IMR-90 (cell line): Measurements from ENCODE around the gene KIAA0825. TPM values are rescaled to one million over a fixed set of nuclear protein-coding genes. Genes with fewer than 3 reads are reported as not detected.

ENCODE experiments used
- ATAC-seq: fragments of 200-7000 bp; cut with Tn5 transposase; 2 replicates; pipeline ENCODE4 v1.9.1; 2020; ENCODE audit warnings: low read depth, mild to moderate bottlenecking, moderate library complexity
- BruUV-seq: library from RNA; stranded (reverse); fragments of 400-500 nt; replicated peaks from 2 replicates; lab custom pipeline; 2021; lab: Mats Ljungman, UMichigan
- CTCF ChIA-PET: fragments of 300-600 bp; formaldehyde crosslinking; extraction: SDS; loops from one replicate; lab custom pipeline; 2021; ENCODE audit warnings: antibody characterized with exemption; lab: Yijun Ruan, JAX
- POLR2A ChIA-PET: fragments of 300-600 bp; sonication (Branson Sonifier 250); formaldehyde crosslinking; loops from one replicate; lab custom pipeline; 2022; ENCODE audit warnings: antibody characterized with exemption; ENCODE audit not compliant: unreplicated experiment; lab: Charles Lee
- DNase-seq: peaks from one replicate; pipeline ENCODE4 v3.0.0; 2013
- H2AFZ ChIP-seq: replicated peaks from 2 replicates; pipeline ENCODE3; 2013; ENCODE audit warnings: low read length, mild to moderate bottlenecking; ENCODE audit not compliant: poor library complexity
- H2AK5ac ChIP-seq: 2 replicates; pipeline ENCODE4 v1.6.1; 2013; ENCODE audit warnings: low read depth, low read length, inconsistent platforms
- H2AK9ac ChIP-seq: replicated peaks from 2 replicates; pipeline ENCODE3; 2013; ENCODE audit warnings: mild to moderate bottlenecking, low read depth, low read length, moderate library complexity; ENCODE audit not compliant: poor library complexity
- H2BK120ac ChIP-seq: 2 replicates; pipeline ENCODE4 v1.6.1; 2013; ENCODE audit warnings: low read depth, low read length, inconsistent platforms
- H2BK15ac ChIP-seq: 3 replicates; pipeline ENCODE4 v1.6.1; 2013; ENCODE audit warnings: low read depth, low read length, inconsistent platforms
- H2BK20ac ChIP-seq: 2 replicates; pipeline ENCODE4 v1.6.1; 2013; ENCODE audit warnings: low read depth, mild to moderate bottlenecking, inconsistent platforms, low read length, moderate library complexity
- H2BK5ac ChIP-seq: 2 replicates; pipeline ENCODE4 v1.6.1; 2013; ENCODE audit warnings: mild to moderate bottlenecking, low read depth, low read length, inconsistent platforms; ENCODE audit not compliant: poor library complexity, severe bottlenecking
- H3K14ac ChIP-seq: replicated peaks from 2 replicates; pipeline ENCODE4 v1.6.1; 2013; ENCODE audit warnings: low read depth, low read length, inconsistent platforms
- H3K18ac ChIP-seq: 2 replicates; pipeline ENCODE4 v1.6.1; 2013; ENCODE audit warnings: low read depth, low read length, control low read depth
- H3K23ac ChIP-seq: 2 replicates; pipeline ENCODE4 v1.6.1; 2013; ENCODE audit warnings: low read depth, low read length, inconsistent platforms
- H3K27ac ChIP-seq: 2 replicates; pipeline ENCODE4 v1.5.1; 2013; ENCODE audit warnings: mild to moderate bottlenecking, control low read depth, low read length; ENCODE audit not compliant: insufficient read depth
- H3K27me3 ChIP-seq: 2 replicates; pipeline ENCODE4 v1.6.1; 2013; ENCODE audit warnings: low read length; ENCODE audit not compliant: control insufficient read depth, insufficient read depth
- H3K36me3 ChIP-seq: 2 replicates; pipeline ENCODE4 v1.6.1; 2013; ENCODE audit warnings: low read length, mixed read lengths; ENCODE audit not compliant: control insufficient read depth, insufficient read depth
- H3K4ac ChIP-seq: 2 replicates; pipeline ENCODE4 v1.6.1; 2013; ENCODE audit warnings: low read depth, low read length, inconsistent platforms
- H3K4me1 ChIP-seq: 2 replicates; pipeline ENCODE4 v1.6.1; 2013; ENCODE audit warnings: low read length, mixed read lengths; ENCODE audit not compliant: control insufficient read depth, insufficient read depth
- H3K4me2 ChIP-seq: 2 replicates; pipeline ENCODE4 v1.6.1; 2013; ENCODE audit warnings: low read depth, mild to moderate bottlenecking, control low read depth, low read length, moderate library complexity
- H3K4me3 ChIP-seq: 2 replicates; pipeline ENCODE4 v1.5.1; 2013; ENCODE audit warnings: low read depth, mild to moderate bottlenecking, control low read depth, low read length, moderate library complexity; ENCODE audit not compliant: insufficient read depth
- H3K56ac ChIP-seq: 2 replicates; pipeline ENCODE4 v1.6.1; 2013; ENCODE audit warnings: low read length, inconsistent platforms; ENCODE audit not compliant: insufficient read depth; ENCODE audit errors: extremely low read depth
- H3K79me1 ChIP-seq, 2 experiments: 2 replicates each; pipeline ENCODE4 v1.6.1; 2013; ENCODE audit warnings: low read length in 2 of 2, inconsistent platforms in 1 of 2, low read depth in 1 of 2
- H3K9ac ChIP-seq: 2 replicates; pipeline ENCODE4 v1.6.1; 2013; ENCODE audit warnings: low read depth, low read length, control low read depth
- H3K9me1 ChIP-seq: 2 replicates; pipeline ENCODE4 v1.6.1; 2013; ENCODE audit warnings: low read length, inconsistent platforms; ENCODE audit not compliant: insufficient read depth
- H3K9me3 ChIP-seq: 2 replicates; pipeline ENCODE4 v1.6.1; 2013; ENCODE audit warnings: low read length; ENCODE audit not compliant: control insufficient read depth, insufficient read depth
- H4K20me1 ChIP-seq: 2 replicates; pipeline ENCODE4 v1.6.1; 2013; ENCODE audit warnings: low read length, inconsistent platforms; ENCODE audit not compliant: insufficient read depth
- H4K5ac ChIP-seq: 2 replicates; pipeline ENCODE4 v1.6.1; 2013; ENCODE audit warnings: mild to moderate bottlenecking, low read depth, low read length, control low read depth
- H4K8ac ChIP-seq, 2 experiments: 2 replicates each; pipeline ENCODE4 v1.6.1; 2013; ENCODE audit warnings: low read depth in 2 of 2, low read length in 2 of 2, control low read depth in 1 of 2, inconsistent platforms in 1 of 2
- H4K91ac ChIP-seq: 2 replicates; pipeline ENCODE4 v1.6.1; 2013; ENCODE audit warnings: low read depth, low read length, inconsistent platforms; ENCODE audit not compliant: insufficient read depth
- MAZ ChIP-seq: IDR thresholded peaks from 2 replicates; pipeline ENCODE4 v1.6.1; 2012; ENCODE audit warnings: low read depth, mild to moderate bottlenecking, low read length, improper control_type of control experiment, moderate library complexity, borderline replicate concordance
- WGBS, 2 experiments: methylation state at CpG; one replicate each; pipeline versions ENCODE4 v1.1.5 to v1.1.7; 2013; ENCODE audit warnings: missing lambda C conversion rate in 2 of 2; ENCODE audit not compliant: insufficient read length in 1 of 2; ENCODE audit errors: extremely low coverage in 2 of 2; 5-methylcytosine and 5-hydroxymethylcytosine counted together
- dilution Hi-C: fragments of 300-500 bp; cut with HindIII; formaldehyde crosslinking; loops from one replicate; pipeline ENCODE4 v1.14.3; 2018; ENCODE audit warnings: low sequenced_read_pairs; ENCODE audit not compliant: unreplicated experiment
- in situ Hi-C: fragments of 300-500 bp; cut with MboI; formaldehyde crosslinking; loops from 3 replicates; pipeline ENCODE4 v1.14.3; 2019; ENCODE audit warnings: low sequenced_read_pairs, inconsistent platforms, mixed read lengths
- intact Hi-C: fragments of 100-400 bp; cut with micrococcal nuclease; formaldehyde crosslinking; loops from 2 replicates; pipeline ENCODE4 v1.10.0; 2022
- polyA plus RNA-seq, 3 experiments: library from polyadenylated mRNA; depleted of rRNA; stranded (reverse); fragments of >200 nt; gene quantifications; 2 replicates each; pipeline ENCODE4 v1.2.3, GENCODE V29; 2012; ENCODE audit warnings: low replicate concordance in 1 of 3
- total RNA-seq: library from RNA; depleted of rRNA; stranded (reverse); fragments of >200 nt; gene quantifications from 2 replicates; pipeline ENCODE4 v1.2.3, GENCODE V29; 2012

KIAA0825 gene
- total and polyA plus RNA-seq, 2 of the 4 experiments (the other 2 are of a cell fraction), result 0.46 to 1.8 TPM

- Histone ChIP-seq H3K79me1 (no peaks in the 10 kb centered on the region), H3K36me3 (no peaks in the 10 kb centered on the region), H3K9me3 (no peaks in the 10 kb centered on the region), H4K20me1 (no peaks in the 10 kb centered on the region), H3K4me2 (no peak overlapping the region), H3K9ac (no peak overlapping the region), H4K91ac (no peak overlapping the region), H3K14ac (no peak overlapping the region), H3K9me1 (no peaks in the 10 kb centered on the region), H2BK5ac (no peak overlapping the region), H3K23ac (no peak overlapping the region), H2BK20ac (no peak overlapping the region), H2AFZ (no peak overlapping the region), H2AK5ac (no peak overlapping the region), H2AK9ac (no peak overlapping the region), H2BK15ac (no peak overlapping the region), H3K4me1 (no peaks in the 10 kb centered on the region), H3K4ac (no peak overlapping the region), H3K56ac (no peak overlapping the region), H2BK120ac (no peak overlapping the region), H4K5ac (no peak overlapping the region), H3K27ac (no peak overlapping the region), H3K4me3 (no peak overlapping the region), H3K18ac (no peak overlapping the region), H3K27me3 (no peaks in the 10 kb centered on the region), H4K8ac (no peak overlapping the region)
- TF ChIP-seq MAZ, result no peak
- DNase-seq (no peak), ATAC-seq (no peak)
- WGBS, 2 experiments, result 29% methylated on average over 1 of the region's 5 CpGs; no CpG with 5 or more reads in 1 of the 2 experiments
- dilution Hi-C loops (no loop called here), in situ Hi-C loops (no loop called here), intact Hi-C loops (no loop called here)
- ChIA-PET POLR2A (no interaction called here), CTCF (no interaction called here)
- BruUV-seq, result no TSS peak
These were observed 256.3 kb downstream of the KIAA0825 start for GRCh38 chr5:94361832-94362796.
